NCI-H2029 treated with DMSO at 0.1 percent for 48 hours (cell line): ENCODE data around the gene LIN28B.
"Not testable (repeated sequence)": the region's sequence is repeated elsewhere in the genome, so short reads cannot be mapped to it uniquely, and the experiment has no call there.

Source experiments
- DNase-seq: peaks from one replicate; lab custom pipeline; 2025; lab: John Stamatoyannopoulos, UW

The LIN28B gene

GRCh38 chr6:104957301-104958177, 632 bp downstream of the LIN28B start:
- DNase-seq, result no peak

GRCh38 chr6:104958178-104959025, 1.5 kb downstream of the LIN28B start:
- DNase-seq, result no peak

GRCh38 chr6:104959026-104959858, 2.3 kb downstream of the LIN28B start:
- DNase-seq, result no peak

- no peak for DNase-seq
Observed at GRCh38 chr6:104969108-104969507, 12.2 kb downstream of the LIN28B start.

GRCh38 chr6:104969785-104970581, 13.1 kb downstream of the LIN28B start:
- DNase-seq, result no peak

- DNase-seq, result no peak
Observed at GRCh38 chr6:104973404-104973803, 16.5 kb downstream of the LIN28B start.

GRCh38 chr6:104983296-104983695, 26.4 kb downstream of the LIN28B start:
- DNase-seq, result no peak

GRCh38 chr6:104983776-104984175, 26.9 kb downstream of the LIN28B start:
- no peak for DNase-seq

- DNase-seq, result no peak
Observed at GRCh38 chr6:104984831-104985230, 27.9 kb downstream of the LIN28B start.

GRCh38 chr6:104985875-104986274, 29.0 kb downstream of the LIN28B start:
- DNase-seq, result not testable (repeated sequence)

GRCh38 chr6:104986625-104987024, 29.7 kb downstream of the LIN28B start:
- no peak for DNase-seq

- no peak for DNase-seq
Observed at GRCh38 chr6:104987218-104987617, 30.3 kb downstream of the LIN28B start.

- no peak for DNase-seq
Observed at GRCh38 chr6:104990085-104990484, 33.2 kb downstream of the LIN28B start.

GRCh38 chr6:104991062-104991461, 34.2 kb downstream of the LIN28B start:
- DNase-seq, result not testable (repeated sequence)

- not testable (repeated sequence) for DNase-seq
Observed at GRCh38 chr6:104993576-104993975, 36.7 kb downstream of the LIN28B start.

GRCh38 chr6:104995989-104996617, 39.2 kb downstream of the LIN28B start:
- DNase-seq, result no peak

- no peak for DNase-seq
Observed at GRCh38 chr6:105001063-105001462, 44.2 kb downstream of the LIN28B start.

GRCh38 chr6:105001906-105002305, 45.0 kb downstream of the LIN28B start:
- no peak for DNase-seq

GRCh38 chr6:105005451-105005850, 48.5 kb downstream of the LIN28B start:
- no peak for DNase-seq

- not testable (repeated sequence) for DNase-seq
Observed at GRCh38 chr6:105013459-105013858, 56.6 kb downstream of the LIN28B start.

GRCh38 chr6:105014448-105014847, 57.5 kb downstream of the LIN28B start:
- no peak for DNase-seq
